A549 (cell line): ENCODE results near the gene SIK2. TPM values are rescaled to one million over a fixed set of nuclear protein-coding genes. Genes with fewer than 3 reads are reported as not detected.

ENCODE experiments used
- ATAC-seq, 2 experiments: fragments of 200-7000 bp in 1 of 2; fragments of >200 bp in 1 of 2; cut with Nextera tagmentation in 1 of 2; cut with Tn5 transposase in 1 of 2; 3 replicates each; pipeline versions ENCODE4 v1.8.0 to v1.9.1; 2018 to 2020; ENCODE audit warnings: mild to moderate bottlenecking in 1 of 2, moderate library complexity in 1 of 2
- CTCF ChIA-PET: fragments of 300-600 bp; sonication (Branson Sonifier 250); formaldehyde crosslinking; extraction: SDS; loops from one replicate; lab custom pipeline; 2021; ENCODE audit warnings: antibody characterized with exemption, inconsistent platforms; lab: Yijun Ruan, JAX
- POLR2A ChIA-PET: fragments of 350-600 bp; formaldehyde crosslinking; extraction: SDS; loops from one replicate; lab custom pipeline; 2021; ENCODE audit warnings: antibody characterized with exemption, inconsistent platforms; lab: Yijun Ruan, JAX
- DNase-seq, 2 experiments: peaks; one replicate each; pipeline versions ENCODE4 v3.0.0 to v3.0.0-alpha.2; 2011 to 2016; ENCODE audit warnings: low read depth in 1 of 2, low spot score in 1 of 2
- FAIRE-seq: peaks from 2 replicates; lab custom pipeline; 2011; peaks lifted over from hg19 to GRCh38; lab: Jason Lieb, UNC
- H3K27ac ChIP-seq, 2 experiments: fragments of >200 bp; sonication (Bioruptor Twin); formaldehyde crosslinking; 3 replicates each; pipeline ENCODE4 v1.5.1; 2016 to 2017
- H3K4me1 ChIP-seq: fragments of >200 bp; sonication (Bioruptor Twin); formaldehyde crosslinking; 3 replicates; pipeline ENCODE4 v1.6.1; 2016
- H3K4me2 ChIP-seq: fragments of >200 bp; sonication (Bioruptor Twin); formaldehyde crosslinking; 3 replicates; pipeline ENCODE4 v1.6.1; 2016
- H3K4me3 ChIP-seq: fragments of >200 bp; sonication (Bioruptor Twin); formaldehyde crosslinking; 3 replicates; pipeline ENCODE4 v1.5.1; 2016
- H3K9me3 ChIP-seq: fragments of >200 bp; sonication (Bioruptor Twin); formaldehyde crosslinking; 3 replicates; pipeline ENCODE4 v1.6.1; 2016
- CHD2 ChIP-seq: fragments of 150-350 bp; IDR thresholded peaks from 2 replicates; pipeline ENCODE4 v1.6.1; 2014; ENCODE audit warnings: low read length; ENCODE audit not compliant: partially characterized antibody
- ESRRA ChIP-seq: fragments of 150-350 bp; IDR thresholded peaks from 2 replicates; pipeline ENCODE4 v1.6.1; 2014; ENCODE audit warnings: mild to moderate bottlenecking, low read length, borderline replicate concordance
- HEYL ChIP-seq: fragments of 250-450 bp; sonication (Bioruptor Pico); IDR thresholded peaks from 2 replicates; pipeline ENCODE4 v1.8.0; 2021; ENCODE audit warnings: mild to moderate bottlenecking, moderate library complexity
- HOXA7 ChIP-seq: fragments of 250-450 bp; sonication (Bioruptor Pico); IDR thresholded peaks from 2 replicates; pipeline ENCODE4 v1.5.0; 2020; ENCODE audit warnings: mild to moderate bottlenecking, moderate library complexity
- HOXB13 ChIP-seq: fragments of 250-450 bp; sonication (Bioruptor Pico); IDR thresholded peaks from 2 replicates; pipeline ENCODE4 v1.5.0; 2020; ENCODE audit warnings: low read depth, mild to moderate bottlenecking, moderate library complexity
- HOXB5 ChIP-seq: fragments of 250-450 bp; sonication (Bioruptor Pico); IDR thresholded peaks from 2 replicates; pipeline ENCODE4 v1.5.0; 2020; ENCODE audit warnings: mild to moderate bottlenecking, moderate library complexity
- JUN ChIP-seq, 2 experiments: fragments of >200 bp; sonication (Bioruptor Twin); formaldehyde crosslinking; IDR thresholded peaks; 2 replicates in 1 of 2; 3 replicates in 1 of 2; pipeline ENCODE4 v1.6.1; 2016 to 2017
- KDM1A ChIP-seq: fragments of 200-600 bp; sonication (generic); IDR thresholded peaks from 2 replicates; pipeline ENCODE4 v1.6.1; 2016; ENCODE audit warnings: low read depth, mild to moderate bottlenecking
- MAFK ChIP-seq: fragments of 450-650 bp; IDR thresholded peaks from 2 replicates; pipeline ENCODE4 v1.6.1; 2014; ENCODE audit not compliant: partially characterized antibody
- MAZ ChIP-seq: fragments of 150-350 bp; IDR thresholded peaks from 2 replicates; pipeline ENCODE4 v1.6.1; 2014; ENCODE audit warnings: antibody characterized with exemption, low read depth, low read length, borderline replicate concordance
- MYC ChIP-seq: IDR thresholded peaks from 2 replicates; pipeline ENCODE4 v1.6.1; 2012; ENCODE audit warnings: mild to moderate bottlenecking, inconsistent platforms, low read length, improper control_type of control experiment, borderline replicate concordance
- NFE2L2 ChIP-seq: fragments of 150-350 bp; conservative IDR thresholded peaks from 2 replicates; pipeline ENCODE4 v1.6.1; 2014; ENCODE audit warnings: low read length
- POLR2A ChIP-seq: IDR thresholded peaks from 2 replicates; pipeline ENCODE4 v1.6.1; 2012; ENCODE audit warnings: mild to moderate bottlenecking, low read length
- RAD21 ChIP-seq, 2 experiments: fragments of >200 bp in 1 of 2; sonication (Bioruptor Twin) in 1 of 2; formaldehyde crosslinking in 1 of 2; IDR thresholded peaks in 1 of 2; conservative IDR thresholded peaks in 1 of 2; 2 replicates in 1 of 2; 3 replicates in 1 of 2; pipeline ENCODE4 v1.6.1; 2012 to 2018; ENCODE audit warnings: inconsistent platforms in 1 of 2
- RARB ChIP-seq: fragments of 250-450 bp; sonication (Bioruptor Pico); IDR thresholded peaks from 2 replicates; pipeline ENCODE4 v1.8.0; 2021; ENCODE audit warnings: mild to moderate bottlenecking, moderate library complexity
- RFX5 ChIP-seq: fragments of 450-650 bp; IDR thresholded peaks from 2 replicates; pipeline ENCODE4 v1.7.1; 2014; ENCODE audit warnings: antibody characterized with exemption, mild to moderate bottlenecking, moderate library complexity
- RNF2 ChIP-seq: fragments of 200-600 bp; sonication (generic); IDR thresholded peaks from 2 replicates; pipeline ENCODE4 v1.6.1; 2016; ENCODE audit warnings: low read depth, mild to moderate bottlenecking, antibody characterized with exemption, moderate library complexity, borderline replicate concordance
- SREBF2 ChIP-seq: fragments of 450-650 bp; IDR thresholded peaks from 2 replicates; pipeline ENCODE4 v1.6.1; 2014; ENCODE audit warnings: mild to moderate bottlenecking, moderate library complexity
- ZNF302 ChIP-seq: fragments of 250-450 bp; sonication (Bioruptor Pico); IDR thresholded peaks from 2 replicates; pipeline ENCODE4 v1.9.0; 2021; ENCODE audit warnings: inconsistent platforms, mild to moderate bottlenecking, moderate library complexity
- WGBS: methylation state at CpG from one replicate; pipeline ENCODE4 v1.1.6; 2017; ENCODE audit errors: missing lambda C conversion rate; 5-methylcytosine and 5-hydroxymethylcytosine counted together
- polyA plus RNA-seq, 4 experiments: library from polyadenylated mRNA; depleted of rRNA in 3 of 4; stranded (reverse); fragments of >200 nt; fragmentation: RNase III in 1 of 4; extraction: RNeasy Plus Mini Kit Qiagen cat#74134 plus additional on column Dnase treatment in 1 of 4; gene quantifications; 2 replicates in 3 of 4; 3 replicates in 1 of 4; pipeline ENCODE4 v1.2.3, GENCODE V29; 2011 to 2017
- TF ChIP-seq, protein P1 (sequence below): fragments of >200 bp; sonication (Bioruptor Twin); formaldehyde crosslinking; IDR thresholded peaks from 2 replicates; pipeline ENCODE4 v1.6.1; 2016
- TF ChIP-seq, protein P2 (sequence below): fragments of 250-450 bp; sonication (Bioruptor Pico); IDR thresholded peaks from 2 replicates; pipeline ENCODE4 v1.5.0; 2021; ENCODE audit warnings: mild to moderate bottlenecking, moderate library complexity, borderline replicate concordance
- TF ChIP-seq, protein P3 (sequence below): IDR thresholded peaks from 2 replicates; pipeline ENCODE4 v1.6.1; 2012; ENCODE audit warnings: low read depth, borderline replicate concordance

The SIK2 gene
- polyA plus RNA-seq, 2 of the 4 experiments (the other 2 are of a cell fraction): 4.5 to 9.0 TPM

DNA sequence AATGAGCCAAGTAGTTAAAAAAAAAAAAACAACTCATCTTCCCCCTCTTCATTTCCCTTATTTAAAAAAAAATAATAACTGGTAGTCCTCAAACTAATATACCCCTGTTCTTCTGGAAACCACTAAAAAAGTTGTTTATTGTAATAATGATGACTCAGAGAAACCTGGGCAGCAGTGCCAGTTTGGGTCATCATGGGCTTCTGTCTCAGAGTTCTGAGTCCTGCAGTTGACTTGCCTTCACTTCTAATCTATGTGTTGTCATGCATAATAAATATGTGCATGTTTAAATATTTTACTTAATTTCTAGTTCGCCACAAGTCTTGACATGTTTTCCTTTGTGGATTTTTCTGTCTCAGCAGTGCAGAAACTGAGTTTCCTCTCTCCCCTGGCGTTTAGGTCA, 117.1 kb downstream of the SIK2 start:
- 91% methylated on average over 2 of the region's 2 CpGs for WGBS
- TF ChIP-seq MAFK (peak; percentile 34), RNF2 (no peak)
- Histone ChIP-seq H3K4me2 (peak overlapping the region; percentile 59; the same call in 2 of the 3 replicates), H3K4me3 (no peak overlapping the region), H3K9me3 (no peaks in the 10 kb centered on the region), H3K27ac (0 out of 6 replicates have a peak overlapping the region, but pooled peaks of 1 of the 2 experiments have one; percentile 15), H3K4me1 (peaks cover 18% of the 10 kb centered on the region)
- FAIRE-seq (no peak), DNase-seq (no peak), ATAC-seq (no peak)
- CTCF ChIA-PET: interaction anchor here (1.3 to 1.7 kb wide), 2 partner anchors 58 to 115 kb away, joined by 3 to 4 read pairs; no protein-coding TSS in a partner anchor
- POLR2A ChIA-PET: no interaction called here

DNA sequence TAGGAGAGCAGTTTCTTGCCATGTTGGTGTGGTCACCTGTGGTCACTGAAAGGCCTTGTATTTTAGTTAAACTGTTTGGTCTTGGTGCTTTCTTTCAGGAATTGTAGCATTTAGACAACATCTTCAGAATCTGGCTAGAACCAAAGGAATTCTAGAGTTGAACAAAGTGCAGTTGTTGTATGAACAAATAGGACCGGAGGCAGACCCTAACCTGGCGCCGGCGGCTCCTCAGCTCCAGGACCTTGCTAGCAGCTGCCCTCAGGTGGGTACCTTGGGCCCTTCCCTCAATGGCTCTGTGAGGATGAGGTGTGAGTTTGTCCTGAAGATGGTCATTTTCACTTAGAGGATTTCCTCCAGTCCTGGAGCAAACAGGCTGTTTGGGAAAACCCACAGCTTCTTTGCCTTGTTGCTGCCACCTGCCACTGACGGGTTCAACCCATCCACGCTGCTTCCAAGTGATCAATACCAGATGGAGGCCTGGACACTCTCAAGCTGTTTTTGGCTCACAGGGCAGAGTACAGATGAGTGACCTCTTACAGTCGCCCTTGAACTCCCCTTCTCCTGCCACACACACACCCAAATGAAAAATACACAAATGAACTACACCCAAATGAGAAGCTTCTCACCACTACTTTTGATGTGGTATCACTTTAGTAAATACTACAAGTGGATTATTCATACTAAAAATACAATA, 118.7 kb downstream of the SIK2 start:
- WGBS: 90% methylated on average over 7 of the region's 7 CpGs
- no peak for TF ChIP-seq NFE2L2

DNA sequence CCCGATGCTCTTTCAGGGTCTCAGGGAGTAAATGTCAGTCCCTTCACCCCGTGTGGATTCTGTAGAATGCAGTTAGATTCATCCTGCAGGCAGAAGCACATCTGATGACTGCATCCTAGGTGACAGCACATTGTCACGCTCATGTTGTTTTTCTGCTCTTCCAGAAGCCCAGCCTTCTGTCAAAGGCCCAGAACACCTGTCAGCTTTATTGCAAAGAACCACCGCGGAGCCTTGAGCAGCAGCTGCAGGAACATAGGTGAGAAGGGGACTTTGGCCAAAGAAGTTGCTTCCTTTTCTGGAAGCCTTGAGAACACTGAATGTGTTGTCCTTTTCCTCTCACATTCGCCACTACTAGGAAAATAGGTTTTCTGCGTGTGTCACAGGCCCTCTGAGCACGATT, 120.3 kb downstream of the SIK2 start:
- Histone ChIP-seq H3K4me2 (no peak overlapping the region), H3K9me3 (no peaks in the 10 kb centered on the region), H3K4me1 (peaks cover 18% of the 10 kb centered on the region), H3K4me3 (no peak overlapping the region), H3K27ac (no peak overlapping the region)
- TF ChIP-seq HOXB5 (no peak), ZNF302 (CRISPR knock-in tag) (no peak), RARB (CRISPR knock-in tag) (no peak), MAZ (no peak)
- ChIA-PET CTCF (no interaction called here), POLR2A (no interaction called here)
- ATAC-seq (no peak), FAIRE-seq (no peak), DNase-seq (no peak)
- 91% methylated on average over 8 of the region's 8 CpGs for WGBS

More for the DNA sequence above, 118.7 kb downstream of the SIK2 start:
- ATAC-seq (no peak), DNase-seq (no peak), FAIRE-seq (no peak)
- H3K4me1 ChIP-seq: peaks cover 18% of the 10 kb centered on the region
- no peaks in the 10 kb centered on the region for H3K9me3 ChIP-seq
- H3K4me2 ChIP-seq: no peak overlapping the region
- H3K4me3 ChIP-seq: no peak overlapping the region
- H3K27ac ChIP-seq: no peak overlapping the region
- POLR2A ChIA-PET: no interaction called here
- CTCF ChIA-PET: interaction anchor here (0.6 to 1.4 kb wide), 3 partner anchors 57 to 245 kb away, joined by 3 to 5 read pairs (median 3); no protein-coding TSS in a partner anchor

DNA sequence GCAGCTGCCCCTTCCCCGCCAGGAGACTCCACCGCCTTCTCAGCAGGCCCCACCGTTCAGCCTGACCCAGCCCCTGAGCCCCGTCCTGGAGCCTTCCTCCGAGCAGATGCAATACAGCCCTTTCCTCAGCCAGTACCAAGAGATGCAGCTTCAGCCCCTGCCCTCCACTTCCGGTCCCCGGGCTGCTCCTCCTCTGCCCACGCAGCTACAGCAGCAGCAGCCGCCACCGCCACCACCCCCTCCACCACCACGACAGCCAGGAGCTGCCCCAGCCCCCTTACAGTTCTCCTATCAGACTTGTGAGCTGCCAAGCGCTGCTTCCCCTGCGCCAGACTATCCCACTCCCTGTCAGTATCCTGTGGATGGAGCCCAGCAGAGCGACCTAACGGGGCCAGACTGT, 121.3 kb downstream of the SIK2 start:
- TF ChIP-seq KDM1A (no peak), HEYL (CRISPR knock-in tag) (no peak), SREBF2 (no peak), RFX5 (no peak), HOXA7 (no peak), CHD2 (no peak), RAD21 (conservative IDR thresholded peaks at IDR 0.05 in 1 of 2, IDR thresholded peaks at IDR 0.05 in 1 of 2) (no peak), RNF2 (no peak), ESRRA (no peak), POLR2A (no peak), NFE2L2 (no peak), HOXB13 (CRISPR knock-in tag) (no peak), MYC (no peak), JUN (IDR thresholded peaks at IDR 0.05) (no peak)
- TF ChIP-seq, protein P1, sequence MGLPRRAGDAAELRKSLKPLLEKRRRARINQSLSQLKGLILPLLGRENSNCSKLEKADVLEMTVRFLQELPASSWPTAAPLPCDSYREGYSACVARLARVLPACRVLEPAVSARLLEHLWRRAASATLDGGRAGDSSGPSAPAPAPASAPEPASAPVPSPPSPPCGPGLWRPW: no peak
- TF ChIP-seq, protein P2, sequence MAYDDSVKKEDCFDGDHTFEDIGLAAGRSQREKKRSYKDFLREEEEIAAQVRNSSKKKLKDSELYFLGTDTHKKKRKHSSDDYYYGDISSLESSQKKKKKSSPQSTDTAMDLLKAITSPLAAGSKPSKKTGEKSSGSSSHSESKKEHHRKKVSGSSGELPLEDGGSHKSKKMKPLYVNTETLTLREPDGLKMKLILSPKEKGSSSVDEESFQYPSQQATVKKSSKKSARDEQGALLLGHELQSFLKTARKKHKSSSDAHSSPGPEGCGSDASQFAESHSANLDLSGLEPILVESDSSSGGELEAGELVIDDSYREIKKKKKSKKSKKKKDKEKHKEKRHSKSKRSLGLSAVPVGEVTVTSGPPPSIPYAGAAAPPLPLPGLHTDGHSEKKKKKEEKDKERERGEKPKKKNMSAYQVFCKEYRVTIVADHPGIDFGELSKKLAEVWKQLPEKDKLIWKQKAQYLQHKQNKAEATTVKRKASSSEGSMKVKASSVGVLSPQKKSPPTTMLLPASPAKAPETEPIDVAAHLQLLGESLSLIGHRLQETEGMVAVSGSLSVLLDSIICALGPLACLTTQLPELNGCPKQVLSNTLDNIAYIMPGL (CRISPR knock-in tag): no peak
- TF ChIP-seq, protein P3, sequence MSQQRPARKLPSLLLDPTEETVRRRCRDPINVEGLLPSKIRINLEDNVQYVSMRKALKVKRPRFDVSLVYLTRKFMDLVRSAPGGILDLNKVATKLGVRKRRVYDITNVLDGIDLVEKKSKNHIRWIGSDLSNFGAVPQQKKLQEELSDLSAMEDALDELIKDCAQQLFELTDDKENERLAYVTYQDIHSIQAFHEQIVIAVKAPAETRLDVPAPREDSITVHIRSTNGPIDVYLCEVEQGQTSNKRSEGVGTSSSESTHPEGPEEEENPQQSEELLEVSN: no peak
- H3K4me1 ChIP-seq: peaks cover 10% of the 10 kb centered on the region
- no peaks in the 10 kb centered on the region for H3K9me3 ChIP-seq
- ATAC-seq (no peak), FAIRE-seq (no peak), DNase-seq (no peak)
- H3K4me2 ChIP-seq: no peak overlapping the region
- no peak overlapping the region for H3K4me3 ChIP-seq
- WGBS: 85% methylated on average over 13 of the region's 15 CpGs
- ChIA-PET POLR2A (no interaction called here), CTCF (no interaction called here)
- H3K27ac ChIP-seq: no peak overlapping the region
